Immature natural killer cell (primary cell): Measurements from ENCODE around the gene HMGXB3. TPM values are rescaled to one million over a fixed set of nuclear protein-coding genes. Genes with fewer than 3 reads are reported as not detected.
A peak's percentile ranks its signal among the peaks of the same experiment; 100 is the strongest.
"Not testable (repeated sequence)": the region's sequence is repeated elsewhere in the genome, so short reads cannot be mapped to it uniquely, and the experiment has no call there.

Experiments
- DNase-seq, 3 donors: peaks; one replicate each; pipeline ENCODE4 v3.0.0; 2022; ENCODE audit warnings: mixed read lengths in 1 of 3
- H3K27ac Mint-ChIP-seq, 6 donors: one replicate each; pipeline ENCODE4 v1.8.0; 2020; ENCODE audit warnings: mixed read lengths in 6 of 6, mild to moderate bottlenecking in 5 of 6, inconsistent platforms in 4 of 6, moderate library complexity in 3 of 6
- H3K27me3 Mint-ChIP-seq, 3 donors: one replicate each; pipeline ENCODE4 v1.8.0; 2020 to 2021; ENCODE audit warnings: low read depth in 3 of 3, mild to moderate bottlenecking in 3 of 3, mixed read lengths in 3 of 3, moderate library complexity in 3 of 3, inconsistent platforms in 1 of 3
- H3K36me3 Mint-ChIP-seq, 3 donors: one replicate each; pipeline ENCODE4 v1.8.0; 2020; ENCODE audit warnings: mixed read lengths in 3 of 3, inconsistent platforms in 2 of 3, mild to moderate bottlenecking in 2 of 3
- H3K4me1 Mint-ChIP-seq, 2 donors: one replicate each; pipeline ENCODE4 v1.8.0; 2020; ENCODE audit warnings: inconsistent platforms in 2 of 2, mild to moderate bottlenecking in 2 of 2, mixed read lengths in 2 of 2, moderate library complexity in 1 of 2
- H3K4me3 Mint-ChIP-seq, 5 donors: one replicate each; pipeline ENCODE4 v1.8.0; 2020; ENCODE audit warnings: mild to moderate bottlenecking in 5 of 5, mixed read lengths in 5 of 5, inconsistent platforms in 3 of 5, moderate library complexity in 3 of 5
- H3K9me3 Mint-ChIP-seq, 6 donors: one replicate each; pipeline ENCODE4 v1.8.0; 2020; ENCODE audit warnings: mild to moderate bottlenecking in 6 of 6, mixed read lengths in 6 of 6, inconsistent platforms in 4 of 6, moderate library complexity in 3 of 6
- polyA plus RNA-seq, 3 donors: library from polyadenylated mRNA; unstranded; fragments of 300-500 nt; fragmentation: Illumina TruSeq; gene quantifications; one replicate each; pipeline ENCODE4 v1.2.3, GENCODE V29; 2021

Gene HMGXB3
- polyA plus RNA-seq, 3 donors from 2014 or later: 5.2 to 16.2 (median 12.7) TPM

GRCh38 chr5:150043657-150044328, 43.3 kb downstream of the HMGXB3 start:
- Mint-ChIP-seq H3K9me3 (no peaks in the 10 kb centered on the region), H3K27ac (peak overlapping the region; percentile 6 to 69 (median 48)), H3K36me3 (peaks cover 69 to 71% (median 69%) of the 10 kb centered on the region in 3 donors), H3K4me1 (peaks cover 54 to 65% of the 10 kb centered on the region in 2 donors), H3K4me3 (peak overlapping the region; percentile 17 to 73 (median 45)), H3K27me3 (peaks cover 8 to 20% (median 18%) of the 10 kb centered on the region in 3 donors)
- DNase-seq: peak; percentile 16 to 38 (median 29)

DNA sequence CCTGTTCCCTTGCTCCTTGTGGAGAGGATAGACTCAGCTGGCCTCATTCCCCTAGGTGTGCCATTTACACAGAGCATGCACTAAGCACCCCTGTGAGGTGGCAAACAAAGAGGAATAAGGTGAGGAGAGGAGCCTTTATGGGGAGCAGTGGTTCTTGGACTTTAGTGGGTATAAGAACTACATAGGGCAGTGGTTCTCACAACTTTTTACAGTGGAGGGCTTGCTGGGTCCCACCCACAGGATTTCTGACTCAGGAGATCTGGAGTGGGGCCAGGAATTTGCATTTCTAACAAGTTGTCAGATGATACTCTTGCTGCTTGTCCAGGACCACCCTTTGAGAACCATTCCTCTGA, 43.8 kb downstream of the HMGXB3 start:
- H3K27ac Mint-ChIP-seq: peak overlapping the region in 4 of 6 donors; percentile 34 to 87 (median 68)
- H3K4me1 Mint-ChIP-seq: peaks cover 54 to 65% of the 10 kb centered on the region in 2 donors
- no peaks in the 10 kb centered on the region for H3K9me3 Mint-ChIP-seq
- no peak for DNase-seq
- peaks cover 69 to 71% (median 69%) of the 10 kb centered on the region in 3 donors for H3K36me3 Mint-ChIP-seq
- H3K4me3 Mint-ChIP-seq: peak overlapping the region; percentile 29 to 73 (median 45)
- peaks cover 11 to 25% (median 23%) of the 10 kb centered on the region in 3 donors for H3K27me3 Mint-ChIP-seq

DNA sequence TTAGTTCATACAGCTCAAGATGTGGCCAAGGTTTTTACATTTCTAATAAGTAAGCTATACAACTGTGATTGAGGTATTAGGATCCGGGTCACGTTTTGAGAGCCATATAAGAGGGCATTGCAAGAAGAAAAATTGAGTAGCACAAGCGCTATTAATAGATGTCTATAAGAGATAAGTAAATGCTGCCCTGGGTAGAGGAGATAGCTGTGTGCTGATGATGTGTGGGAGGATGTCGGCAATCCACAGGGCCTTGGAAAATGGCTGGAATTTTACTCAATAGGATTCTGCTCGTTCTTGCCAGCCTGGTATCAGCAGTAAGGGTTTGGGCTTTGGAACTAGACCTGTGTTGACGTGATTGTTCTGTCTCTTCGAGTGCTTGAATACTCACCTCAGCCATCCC, 44.2 kb downstream of the HMGXB3 start:
- Mint-ChIP-seq H3K4me3 (peak overlapping the region; percentile 29 to 73 (median 36)), H3K27me3 (peaks cover 14 to 28% (median 27%) of the 10 kb centered on the region in 3 donors), H3K9me3 (no peaks in the 10 kb centered on the region), H3K4me1 (peaks cover 54 to 65% of the 10 kb centered on the region in 2 donors), H3K27ac (peak overlapping the region in 4 of 6 donors; percentile 34 to 87 (median 74)), H3K36me3 (peaks cover 69 to 71% (median 69%) of the 10 kb centered on the region in 3 donors)
- no peak for DNase-seq

GRCh38 chr5:150045549-150045948, 45.0 kb downstream of the HMGXB3 start:
- Mint-ChIP-seq H3K36me3 (peaks cover 67 to 71% (median 69%) of the 10 kb centered on the region in 3 donors), H3K4me3 (peak overlapping the region; percentile 40 to 75 (median 70)), H3K4me1 (peaks cover 54 to 65% of the 10 kb centered on the region in 2 donors), H3K27ac (peak overlapping the region in 5 of 6 donors; percentile 23 to 87 (median 81)), H3K27me3 (peaks cover 19 to 28% (median 26%) of the 10 kb centered on the region in 3 donors), H3K9me3 (no peaks in the 10 kb centered on the region)
- DNase-seq: no peak

- peaks cover 67 to 71% (median 69%) of the 10 kb centered on the region in 3 donors for H3K36me3 Mint-ChIP-seq
- H3K9me3 Mint-ChIP-seq: no peaks in the 10 kb centered on the region
- H3K4me3 Mint-ChIP-seq: peak overlapping the region; percentile 40 to 75 (median 70)
- H3K27ac Mint-ChIP-seq: peak overlapping the region in 5 of 6 donors; percentile 23 to 87 (median 81)
- peaks cover 54 to 65% of the 10 kb centered on the region in 2 donors for H3K4me1 Mint-ChIP-seq
- peaks cover 19 to 28% (median 26%) of the 10 kb centered on the region in 3 donors for H3K27me3 Mint-ChIP-seq
- peak; percentile 83 to 87 (median 84) for DNase-seq
Measured at GRCh38 chr5:150046031-150046430, 45.5 kb downstream of the HMGXB3 start.

- Mint-ChIP-seq H3K4me1 (peaks cover 23 to 31% of the 10 kb centered on the region in 2 donors), H3K36me3 (peaks cover 59 to 81% (median 64%) of the 10 kb centered on the region in 3 donors), H3K27me3 (peaks cover 19 to 25% (median 20%) of the 10 kb centered on the region in 3 donors)
- H3K4me3 Mint-ChIP-seq, DNase-seq, H3K27ac Mint-ChIP-seq, H3K9me3 Mint-ChIP-seq: not testable (repeated sequence)
Measured at GRCh38 chr5:150050172-150050811, 49.8 kb downstream of the HMGXB3 start.

- Mint-ChIP-seq H3K4me1 (peaks cover 11 to 18% of the 10 kb centered on the region in 2 donors), H3K9me3 (no peaks in the 10 kb centered on the region), H3K27me3 (peaks cover 14 to 21% (median 17%) of the 10 kb centered on the region in 3 donors), H3K36me3 (peaks cover 57 to 91% (median 65%) of the 10 kb centered on the region in 3 donors), H3K27ac (no peak overlapping the region), H3K4me3 (no peak overlapping the region)
- DNase-seq: no peak
Measured at GRCh38 chr5:150051657-150052195, 51.2 kb downstream of the HMGXB3 start.

DNA sequence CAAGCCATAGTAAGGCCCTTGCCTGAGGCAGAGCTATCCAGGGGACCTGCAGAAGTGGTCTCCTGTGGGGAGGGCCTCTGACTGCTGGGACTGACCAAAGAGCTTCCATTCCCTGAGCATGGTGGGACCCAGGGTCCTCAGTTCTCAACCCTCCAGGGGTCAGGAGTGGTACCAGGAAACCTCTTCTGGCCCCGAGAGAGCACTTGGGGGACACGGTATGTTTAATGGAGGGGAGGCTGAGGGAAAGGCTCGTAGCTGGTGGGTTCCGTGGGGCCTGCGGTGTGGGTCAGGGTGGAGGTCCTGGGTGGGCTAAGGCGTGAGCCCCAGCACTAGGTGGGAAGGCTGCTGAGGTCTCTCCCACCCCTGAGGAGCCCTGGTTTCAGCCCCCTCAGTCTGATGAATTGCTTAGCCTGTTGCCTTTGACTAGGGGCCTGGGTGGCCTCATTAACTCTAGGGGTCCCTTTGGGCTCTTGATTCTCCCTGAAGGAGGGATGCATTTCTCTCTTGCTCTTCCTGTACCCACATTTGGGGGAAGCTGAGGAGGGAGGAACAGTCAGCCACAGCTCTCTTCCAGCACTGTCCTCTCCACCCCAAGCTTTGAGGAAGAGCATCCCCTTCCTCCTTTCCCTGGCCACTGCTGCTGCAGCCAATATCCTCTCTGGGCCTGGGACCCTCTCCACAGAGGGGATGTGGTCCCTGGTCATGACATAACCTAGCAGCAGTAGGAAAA, 51.9 kb downstream of the HMGXB3 start:
- no peak overlapping the region for H3K27ac Mint-ChIP-seq
- H3K36me3 Mint-ChIP-seq: peaks cover 54 to 87% (median 61%) of the 10 kb centered on the region in 3 donors
- no peak for DNase-seq
- H3K9me3 Mint-ChIP-seq: no peaks in the 10 kb centered on the region
- H3K4me3 Mint-ChIP-seq: no peak overlapping the region
- peaks cover 14 to 21% (median 17%) of the 10 kb centered on the region in 3 donors for H3K27me3 Mint-ChIP-seq
- peaks cover 6 to 13% of the 10 kb centered on the region in 2 donors for H3K4me1 Mint-ChIP-seq

DNA sequence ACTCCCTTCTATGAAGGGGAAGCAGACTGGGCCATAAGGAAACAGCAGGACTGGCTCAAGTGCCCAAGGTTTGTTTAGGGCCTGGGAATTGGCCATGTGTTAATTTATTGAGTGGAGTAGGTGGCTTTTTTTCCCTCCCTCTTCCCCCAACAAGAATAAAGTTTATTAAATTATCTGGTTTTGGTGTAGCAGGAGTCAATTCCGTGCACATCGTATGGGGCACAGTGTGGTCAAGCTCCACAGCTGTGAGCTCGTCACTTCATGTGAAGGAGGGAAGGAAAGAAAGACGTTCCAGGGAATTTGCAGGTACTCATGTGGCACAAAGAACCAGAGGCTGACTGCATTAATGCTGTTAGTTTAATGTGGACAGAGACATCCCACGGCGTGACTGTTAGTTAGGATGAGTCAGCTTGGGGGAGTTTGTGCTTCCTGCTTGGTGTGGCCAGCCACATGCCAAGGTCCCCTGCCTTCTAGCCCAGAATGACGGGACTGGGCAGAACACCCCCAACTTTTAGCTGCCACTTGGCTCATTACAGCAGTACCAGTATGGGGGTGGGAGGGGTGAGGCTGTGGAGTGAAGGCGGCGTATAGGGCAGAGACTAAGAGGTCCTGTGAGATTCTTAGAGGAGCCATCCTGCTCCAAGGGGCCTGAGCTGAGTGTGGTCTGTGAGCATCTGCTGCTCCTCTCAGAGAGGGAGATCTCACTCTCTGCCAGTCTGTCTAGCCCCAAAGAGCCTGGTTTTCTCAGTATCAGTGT, 52.6 kb downstream of the HMGXB3 start:
- peaks cover under 1 to 6% of the 10 kb centered on the region in 2 donors for H3K4me1 Mint-ChIP-seq
- peaks cover 14 to 16% (median 14%) of the 10 kb centered on the region in 3 donors for H3K27me3 Mint-ChIP-seq
- peaks cover 46 to 80% (median 54%) of the 10 kb centered on the region in 3 donors for H3K36me3 Mint-ChIP-seq
- H3K27ac Mint-ChIP-seq: no peak overlapping the region
- no peaks in the 10 kb centered on the region for H3K9me3 Mint-ChIP-seq
- DNase-seq: no peak
- no peak overlapping the region for H3K4me3 Mint-ChIP-seq

DNA sequence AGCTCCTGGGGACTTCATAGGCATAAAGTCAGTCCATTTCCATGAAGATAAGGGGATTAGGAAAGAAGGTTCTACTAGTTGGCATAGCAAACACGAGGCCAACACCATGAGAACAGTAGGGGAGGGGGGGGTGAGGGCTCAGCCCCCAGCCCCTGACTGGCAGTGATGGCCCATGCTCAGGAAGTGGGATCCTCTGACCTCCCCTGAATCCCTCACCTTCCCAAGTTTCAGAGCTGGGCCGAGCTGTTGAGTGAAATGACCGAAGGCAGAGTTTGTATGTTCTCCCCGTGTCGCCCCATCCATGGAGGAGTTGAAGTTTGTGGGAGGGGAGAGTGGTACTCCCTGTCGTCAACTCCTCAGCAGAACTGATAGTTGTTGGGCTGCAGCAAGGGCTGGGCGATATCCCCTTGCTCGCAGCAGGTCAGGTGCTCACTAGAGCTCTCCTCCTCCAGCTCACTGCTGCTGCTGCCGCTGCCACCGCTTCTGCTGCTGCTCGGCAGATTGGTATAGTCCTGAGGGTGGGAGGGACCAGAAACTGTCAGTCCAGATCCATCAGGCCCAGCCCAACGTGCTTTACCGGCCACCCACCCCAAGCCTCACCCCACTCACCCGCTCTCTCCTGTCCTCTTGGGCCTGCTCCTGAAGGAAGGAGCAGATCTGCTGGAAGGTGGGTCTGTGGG, 53.3 kb downstream of the HMGXB3 start:
- Mint-ChIP-seq H3K4me1 (no peaks in the 10 kb centered on the region), H3K27ac (no peak overlapping the region), H3K36me3 (peaks cover 39 to 73% (median 47%) of the 10 kb centered on the region in 3 donors), H3K4me3 (no peak overlapping the region), H3K27me3 (peaks cover 9 to 12% (median 10%) of the 10 kb centered on the region in 3 donors), H3K9me3 (no peaks in the 10 kb centered on the region)
- no peak for DNase-seq

DNA sequence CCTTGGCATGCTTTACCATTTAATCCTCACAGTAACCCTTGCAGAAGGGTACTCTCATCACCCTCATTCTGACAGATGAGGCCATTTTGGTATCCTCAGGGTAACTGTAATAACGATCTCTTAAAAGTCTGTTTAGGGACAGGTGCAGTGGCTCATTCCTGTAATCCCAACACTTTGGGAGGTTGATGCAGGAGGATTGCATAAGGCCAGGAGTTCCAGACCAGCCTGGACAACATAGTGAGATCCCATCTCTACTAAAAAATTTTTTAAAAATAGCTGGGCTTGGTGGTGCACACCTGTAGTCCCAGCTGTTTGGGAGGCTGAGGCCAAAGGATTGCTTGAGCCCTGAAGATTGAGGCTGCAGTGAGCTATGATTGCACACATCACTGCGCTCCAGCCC, 54.0 kb downstream of the HMGXB3 start:
- no peak overlapping the region for H3K27ac Mint-ChIP-seq
- peaks cover 32 to 66% (median 40%) of the 10 kb centered on the region in 3 donors for H3K36me3 Mint-ChIP-seq
- H3K4me1 Mint-ChIP-seq: no peaks in the 10 kb centered on the region
- DNase-seq: no peak
- peaks cover 3 to 8% (median 6%) of the 10 kb centered on the region in 3 donors for H3K27me3 Mint-ChIP-seq
- H3K9me3 Mint-ChIP-seq: no peaks in the 10 kb centered on the region
- no peak overlapping the region for H3K4me3 Mint-ChIP-seq

GRCh38 chr5:150055326-150056074, 55.0 kb downstream of the HMGXB3 start:
- H3K4me3 Mint-ChIP-seq: no peak overlapping the region
- no peaks in the 10 kb centered on the region for H3K4me1 Mint-ChIP-seq
- no peak for DNase-seq
- no peak overlapping the region for H3K27ac Mint-ChIP-seq
- H3K36me3 Mint-ChIP-seq: peaks cover 28 to 56% (median 32%) of the 10 kb centered on the region in 3 donors
- peaks cover 2 to 5% (median 4%) of the 10 kb centered on the region in 3 donors for H3K27me3 Mint-ChIP-seq
- no peaks in the 10 kb centered on the region for H3K9me3 Mint-ChIP-seq
